ENCODE data around the gene FAM83E. TPM values are rescaled to one million over a fixed set of nuclear protein-coding genes. Genes with fewer than 3 reads are reported as not detected.

The FAM83E gene
- total and polyA plus RNA-seq, 2 of the 8 experiments (the other 6 are each of a cell fraction or from before 2014, with no cell fraction given): 1.8 to 5.3 TPM

GRCh38 chr19:48642862-48643261 is 28.0 kb upstream of the FAM83E start:
- H2AFZ ChIP-seq (ENCODE audit: low read length): no peak overlapping the region
- no peak overlapping the region for H3K4me2 ChIP-seq (ENCODE audit: insufficient read depth in 1 of 2, low read depth in 2 of 2, low read length in 2 of 2)
- no peak overlapping the region for H3K56ac ChIP-seq (replicated peaks; ENCODE audit: insufficient read length, low read depth, low read length)
- no peak overlapping the region for H2BK120ac ChIP-seq (replicated peaks; ENCODE audit: low read depth, low read length)
- no peak overlapping the region for H2BK12ac ChIP-seq (ENCODE audit: low read depth, low read length)
- H2AK5ac ChIP-seq (ENCODE audit: low read depth, low read length): no peak overlapping the region
- DNase-seq (ENCODE audit: low read depth in 1 of 2, low spot score in 2 of 2) (no peak), FAIRE-seq (no peak)
- H2BK5ac ChIP-seq (ENCODE audit: low read depth, low read length): no peak overlapping the region
- H3K23me2 ChIP-seq (ENCODE audit: low read depth, low read length): peaks cover 17% of the 10 kb centered on the region
- no peak overlapping the region for H2BK15ac ChIP-seq (ENCODE audit: low read length)
- no peak overlapping the region for H3K4me3 ChIP-seq (ENCODE audit: extremely low read depth in 1 of 4, insufficient read depth in 2 of 4, low read depth in 3 of 4, low read length in 4 of 4)
- peaks cover 5 to 24% (median 10%) of the 10 kb centered on the region in 4 experiments for H3K4me1 ChIP-seq (replicated peaks in 1 of 4; ENCODE audit: control insufficient read depth in 3 of 4, insufficient read depth in 4 of 4, low read length in 3 of 4)
- no peak overlapping the region for H4K5ac ChIP-seq (ENCODE audit: insufficient read length, low read depth, low read length)
- H3K9me3 ChIP-seq (ENCODE audit: insufficient read depth in 2 of 2, low read depth in 1 of 2, low read length in 1 of 2): no peaks in the 10 kb centered on the region
- H3K9ac ChIP-seq (replicated peaks in 1 of 4; ENCODE audit: extremely low read depth in 1 of 4, low read depth in 3 of 4, low read length in 3 of 4): no peak overlapping the region
- no peaks in the 10 kb centered on the region for H3K79me1 ChIP-seq (ENCODE audit: low read depth, low read length)
- no peaks in the 10 kb centered on the region for H3K27me3 ChIP-seq (replicated peaks in 1 of 4; ENCODE audit: control insufficient read depth in 3 of 4, extremely low read depth in 1 of 4, insufficient read depth in 3 of 4, low read length in 3 of 4)
- TF ChIP-seq GABPA (IDR thresholded peaks at IDR 0.05; ENCODE audit: borderline replicate concordance, insufficient read depth, low read length) (no peak), BACH1 (IDR thresholded peaks at IDR 0.05; ENCODE audit: low read length) (no peak), KDM4A (IDR thresholded peaks at IDR 0.05; ENCODE audit: low read depth, low read length, severe bottlenecking) (no peak), FOSL1 (IDR thresholded peaks at IDR 0.05; ENCODE audit: insufficient read depth, low read depth, low read length) (no peak), ATF3 (IDR thresholded peaks at IDR 0.05; ENCODE audit: insufficient read depth, low read depth, low read length) (no peak), CEBPB (IDR thresholded peaks at IDR 0.05; ENCODE audit: low read depth, low read length) (no peak), SP2 (IDR thresholded peaks at IDR 0.05; ENCODE audit: low read length) (no peak), YY1 (IDR thresholded peaks at IDR 0.05; ENCODE audit: low read depth, low read length) (no peak), CTCF (IDR thresholded peaks at IDR 0.05; ENCODE audit: control extremely low read depth in 1 of 3, insufficient read depth in 1 of 3, low read depth in 1 of 3, low read length in 3 of 3) (no peak), JUN (IDR thresholded peaks at IDR 0.05; ENCODE audit: low read depth, low read length) (no peak), EZH2 (IDR thresholded peaks at IDR 0.05; ENCODE audit: low read depth, low read length, severe bottlenecking) (no peak)
- H4K91ac ChIP-seq (replicated peaks; ENCODE audit: insufficient read length, low read length): no peak overlapping the region
- no peak overlapping the region for H3K4ac ChIP-seq (replicated peaks; ENCODE audit: insufficient read length, low read depth, low read length)
- no peak overlapping the region for H3K23ac ChIP-seq (ENCODE audit: insufficient read length)
- H2BK20ac ChIP-seq (ENCODE audit: low read length): no peak overlapping the region
- no peak overlapping the region for H3K14ac ChIP-seq (ENCODE audit: insufficient read length)
- 94% methylated on average over 4 of the region's 5 CpGs; no CpG with 5 or more reads in 1 of the 2 experiments for WGBS, 2 experiments (ENCODE audit: extremely low coverage in 1 of 2, insufficient coverage in 1 of 2, insufficient read length in 1 of 2, insufficient replicate concordance in 2 of 2, low coverage in 1 of 2, low lambda C conversion rate in 2 of 2, missing lambda C conversion rate in 1 of 2)
- CTCF ChIA-PET (ENCODE audit: partially characterized antibody): interaction anchor here (1.1 to 1.6 kb wide), 2 partner anchors 13 to 32 kb away, joined by 3 to 6 read pairs; no protein-coding TSS in a partner anchor
- no peak overlapping the region for H4K8ac ChIP-seq (ENCODE audit: extremely low read depth, insufficient read depth, low read length)
- H4K20me1 ChIP-seq (replicated peaks in 1 of 2; ENCODE audit: control insufficient read depth in 1 of 2, insufficient read depth in 2 of 2, low read length in 2 of 2): no peaks in the 10 kb centered on the region
- H3K79me2 ChIP-seq (ENCODE audit: control insufficient read depth in 1 of 2, insufficient read depth in 2 of 2, low read length in 2 of 2): peaks cover 0 to 11% of the 10 kb centered on the region in 2 experiments; a peak in 2 of 4 replicates
- no peak overlapping the region for H3K27ac ChIP-seq (ENCODE audit: low read depth, low read length)
- H3K36me3 ChIP-seq (ENCODE audit: control insufficient read depth in 2 of 4, insufficient read depth in 4 of 4, low read length in 3 of 4): no peaks in the 10 kb centered on the region
- no peak overlapping the region for H3K18ac ChIP-seq (ENCODE audit: extremely low read depth, low read length)
- POLR2A ChIA-PET (ENCODE audit: partially characterized antibody): interaction anchor here (0.6 to 5.6 kb wide), 4 partner anchors 12 to 315 kb away, joined by 3 to 28 read pairs (median 3); partner anchors contain the start of gene SPHK2
